HG02970 (cell line): ENCODE data around the gene RERGL.
"Not testable (repeated sequence)": the region's sequence is repeated elsewhere in the genome, so short reads cannot be mapped to it uniquely, and the experiment has no call there.

Experiments used
- ATAC-seq: cut with Tn5 transposase; IDR thresholded peaks from one replicate; pipeline ENCODE4 v1.9.1; 2021; ENCODE audit warnings: mild to moderate bottlenecking, moderate library complexity, moderate number of reproducible peaks; ENCODE audit not compliant: unreplicated experiment, low FRiP score

The RERGL gene

GRCh38 chr12:18040060-18040742 lies 49.8 kb downstream of the RERGL start:
- ATAC-seq, result not testable (repeated sequence)
